Neural cell (in vitro differentiated cells): ENCODE results near the gene STUM. TPM values are rescaled to one million over a fixed set of nuclear protein-coding genes. Genes with fewer than 3 reads are reported as not detected.

Experiments used
- H2AFZ ChIP-seq: fragments of 200-600, 300-800 bp; sonication (generic), shearing (Covaris generic); 2 replicates; pipeline ENCODE4 v1.6.0; 2014; ENCODE audit warnings: low read depth, mild to moderate bottlenecking, antibody characterized with exemption, low read length, moderate library complexity
- H3F3A ChIP-seq: fragments of 200-600 bp; shearing (Covaris generic); 2 replicates; pipeline ENCODE4 v1.6.1; 2016; ENCODE audit warnings: mild to moderate bottlenecking, moderate library complexity, mixed read lengths, antibody characterized with exemption, low read length; ENCODE audit not compliant: insufficient read depth, poor library complexity, severe bottlenecking
- H3K27ac ChIP-seq: fragments of 200-600, 300-800 bp; sonication (generic), shearing (Covaris generic); 2 replicates; pipeline ENCODE4 v1.5.1; 2014; ENCODE audit warnings: mild to moderate bottlenecking, low read length, moderate library complexity
- H3K27me3 ChIP-seq: fragments of 300-800, 200-600 bp; sonication (generic), shearing (Covaris generic); 2 replicates; pipeline ENCODE4 v1.6.0; 2014; ENCODE audit warnings: mild to moderate bottlenecking, low read depth, low read length, moderate library complexity; ENCODE audit not compliant: insufficient read depth
- H3K36me3 ChIP-seq: fragments of 300-800, 200-600 bp; sonication (generic), shearing (Covaris generic); 2 replicates; pipeline ENCODE4 v1.5.1; 2014; ENCODE audit warnings: mild to moderate bottlenecking, antibody characterized with exemption, low read length, moderate library complexity; ENCODE audit not compliant: insufficient read depth
- H3K4me2 ChIP-seq: fragments of 300-800, 200-600 bp; sonication (generic), shearing (Covaris generic); 2 replicates; pipeline ENCODE4 v1.6.0; 2014; ENCODE audit warnings: mild to moderate bottlenecking, low read length
- H3K4me3 ChIP-seq: fragments of 300-800, 200-600 bp; sonication (generic), shearing (Covaris generic); 2 replicates; pipeline ENCODE4 v1.5.1; 2014; ENCODE audit warnings: mild to moderate bottlenecking, low read length, moderate library complexity
- H3K79me2 ChIP-seq: fragments of 200-600 bp; shearing (Covaris generic); replicated peaks from 2 replicates; pipeline ENCODE4 v1.6.0; 2014; ENCODE audit warnings: mild to moderate bottlenecking, low read length, moderate library complexity; ENCODE audit not compliant: insufficient read depth
- H3K9ac ChIP-seq: fragments of 300-800, 200-600 bp; sonication (generic), shearing (Covaris generic); 2 replicates; pipeline ENCODE4 v1.6.1; 2016; ENCODE audit warnings: mild to moderate bottlenecking, low read length, mixed read lengths
- H3K9me2 ChIP-seq: fragments of 200-600 bp; shearing (Covaris generic); 2 replicates; pipeline ENCODE4 v1.6.1; 2016; ENCODE audit warnings: mild to moderate bottlenecking, low read length, mixed read lengths; ENCODE audit not compliant: insufficient read depth
- H3K9me3 ChIP-seq: fragments of 200-600, 300-800 bp; sonication (generic), shearing (Covaris generic); 2 replicates; pipeline ENCODE4 v1.6.1; 2016; ENCODE audit warnings: mild to moderate bottlenecking, mixed run types, low read length, moderate library complexity, mixed read lengths
- H4K20me1 ChIP-seq: fragments of 200-600 bp; shearing (Covaris generic); 2 replicates; pipeline ENCODE4 v1.6.1; 2016; ENCODE audit warnings: mild to moderate bottlenecking, mixed run types; ENCODE audit not compliant: insufficient read depth
- CTCF ChIP-seq: fragments of 450-650 bp; IDR thresholded peaks from 2 replicates; pipeline ENCODE4 v1.5.1; 2014; ENCODE audit warnings: antibody characterized with exemption, mild to moderate bottlenecking, moderate library complexity; ENCODE audit not compliant: poor library complexity, severe bottlenecking
- EP300 ChIP-seq: fragments of 450-650 bp; conservative IDR thresholded peaks from 2 replicates; pipeline ENCODE4 v1.6.1; 2014; ENCODE audit warnings: antibody characterized with exemption, mild to moderate bottlenecking, moderate library complexity; ENCODE audit not compliant: poor library complexity, severe bottlenecking
- EZH2 ChIP-seq: fragments of 200-600, 300-800 bp; shearing (Covaris generic), sonication (generic); IDR thresholded peaks from 2 replicates; pipeline ENCODE4 v1.6.1; 2014; ENCODE audit warnings: antibody characterized with exemption, low read length, borderline replicate concordance, mild to moderate bottlenecking; ENCODE audit not compliant: insufficient read depth, poor library complexity, severe bottlenecking
- MXI1 ChIP-seq: fragments of 450-650 bp; conservative IDR thresholded peaks from 2 replicates; pipeline ENCODE4 v1.6.1; 2014; ENCODE audit warnings: antibody characterized with exemption, mild to moderate bottlenecking; ENCODE audit not compliant: poor library complexity, severe bottlenecking
- POLR2AphosphoS5 ChIP-seq: IDR thresholded peaks from 2 replicates; pipeline ENCODE4 v1.6.1; 2012
- RAD21 ChIP-seq: fragments of 450-650 bp; conservative IDR thresholded peaks from 2 replicates; pipeline ENCODE4 v1.6.1; 2014; ENCODE audit warnings: antibody characterized with exemption, mild to moderate bottlenecking, moderate library complexity
- REST ChIP-seq: IDR thresholded peaks from 2 replicates; pipeline ENCODE4 v1.6.1; 2012; ENCODE audit warnings: borderline replicate concordance
- SMC3 ChIP-seq: fragments of 450-650 bp; conservative IDR thresholded peaks from 2 replicates; pipeline ENCODE4 v1.6.1; 2014; ENCODE audit warnings: antibody characterized with exemption, mild to moderate bottlenecking, moderate library complexity; ENCODE audit not compliant: poor library complexity
- TAF1 ChIP-seq: IDR thresholded peaks from 2 replicates; pipeline ENCODE4 v1.6.1; 2012; ENCODE audit warnings: low read depth
- polyA plus RNA-seq: library from polyadenylated mRNA; depleted of rRNA; stranded (reverse); fragments of >200 nt; gene quantifications from 2 replicates; pipeline ENCODE4 v1.2.3, GENCODE V29; 2014

Gene STUM
- polyA plus RNA-seq, 1 donor from 2014 or later: 0.52 TPM

- no peak overlapping the region for H3K4me2 ChIP-seq
- H3K27ac ChIP-seq: no peak overlapping the region
- H3K9me2 ChIP-seq: no peaks in the 10 kb centered on the region
- H4K20me1 ChIP-seq: no peaks in the 10 kb centered on the region
- no peaks in the 10 kb centered on the region for H3F3A ChIP-seq
- H3K4me3 ChIP-seq: no peak overlapping the region
- H3K9me3 ChIP-seq: no peaks in the 10 kb centered on the region
- H2AFZ ChIP-seq: no peak overlapping the region
- H3K9ac ChIP-seq: no peak overlapping the region
- H3K36me3 ChIP-seq: no peaks in the 10 kb centered on the region
- TF ChIP-seq MXI1: no peak
- TF ChIP-seq EZH2: no peak
- TF ChIP-seq REST: no peak
- no peak for TF ChIP-seq POLR2AphosphoS5
- no peak for TF ChIP-seq RAD21
- TF ChIP-seq SMC3: no peak
- TF ChIP-seq CTCF: no peak
- TF ChIP-seq EP300: no peak
- TF ChIP-seq TAF1: no peak
- no peaks in the 10 kb centered on the region for H3K27me3 ChIP-seq
- no peaks in the 10 kb centered on the region for H3K79me2 ChIP-seq
These were observed 56.2 kb downstream of the STUM start for GRCh38 chr1:226604560-226605317.

- TF ChIP-seq CTCF (no peak), MXI1 (no peak), SMC3 (no peak), TAF1 (no peak), REST (no peak), EP300 (no peak), POLR2AphosphoS5 (no peak), RAD21 (no peak), EZH2 (no peak)
- Histone ChIP-seq H3K9me2 (no peaks in the 10 kb centered on the region), H3K4me3 (no peak overlapping the region), H3K9ac (no peak overlapping the region), H2AFZ (no peak overlapping the region), H3F3A (no peaks in the 10 kb centered on the region), H3K79me2 (no peaks in the 10 kb centered on the region), H3K27ac (no peak overlapping the region), H3K9me3 (no peaks in the 10 kb centered on the region), H3K27me3 (no peaks in the 10 kb centered on the region), H3K36me3 (no peaks in the 10 kb centered on the region), H4K20me1 (no peaks in the 10 kb centered on the region), H3K4me2 (no peak overlapping the region)
These were observed 56.9 kb downstream of the STUM start for GRCh38 chr1:226605318-226605950.
